A673 (cell line): ENCODE data around the gene OLAH. TPM values are rescaled to one million over a fixed set of nuclear protein-coding genes. Genes with fewer than 3 reads are reported as not detected.
A peak's percentile ranks its signal among the peaks of the same experiment; 100 is the strongest.

ENCODE experiments used
- BruUV-seq: library from RNA; stranded (reverse); fragments of 400-500 nt; replicated peaks from 2 replicates; lab custom pipeline; 2021; lab: Mats Ljungman, UMichigan
- CTCF ChIA-PET: fragments of 300-600 bp; sonication (Branson Sonifier 250); formaldehyde crosslinking; loops from one replicate; lab custom pipeline; 2022; ENCODE audit warnings: antibody characterized with exemption; lab: Charles Lee
- POLR2A ChIA-PET: fragments of 300-600 bp; sonication (Branson Sonifier 250); formaldehyde crosslinking; loops from one replicate; lab custom pipeline; 2022; ENCODE audit warnings: antibody characterized with exemption; ENCODE audit not compliant: low non-redundant PET; lab: Charles Lee
- DNase-seq: peaks from one replicate; pipeline ENCODE4 v3.0.0-alpha.2; 2015; ENCODE audit warnings: low spot score
- H3K27ac ChIP-seq: fragments of 200-600 bp; sonication (generic); 2 replicates; pipeline ENCODE4 v1.5.1; 2016; ENCODE audit warnings: mixed run types, low read depth, mild to moderate bottlenecking, mixed read lengths, antibody characterized with exemption, low read length; ENCODE audit not compliant: poor library complexity, severe bottlenecking
- H3K27me3 ChIP-seq: fragments of 200-600 bp; sonication (generic); replicated peaks from 2 replicates; pipeline ENCODE4 v1.6.1; 2017; ENCODE audit warnings: mixed run types, low read depth, mild to moderate bottlenecking, mixed read lengths, antibody characterized with exemption, low read length; ENCODE audit not compliant: insufficient read depth, poor library complexity
- H3K36me3 ChIP-seq: fragments of 200-600 bp; sonication (generic); 2 replicates; pipeline ENCODE4 v1.6.1; 2016; ENCODE audit warnings: mixed run types, mild to moderate bottlenecking, mixed read lengths, antibody characterized with exemption, low read length; ENCODE audit not compliant: insufficient read depth, poor library complexity, severe bottlenecking
- H3K4me1 ChIP-seq: fragments of 200-600 bp; sonication (generic); 2 replicates; pipeline ENCODE4 v1.6.1; 2017; ENCODE audit warnings: mixed run types, mild to moderate bottlenecking, mixed read lengths, antibody characterized with exemption, low read length; ENCODE audit not compliant: insufficient read depth, poor library complexity, severe bottlenecking
- H3K4me3 ChIP-seq: fragments of 200-600 bp; sonication (generic); 2 replicates; pipeline ENCODE4 v1.5.1; 2016; ENCODE audit warnings: low read depth, mixed run types, mild to moderate bottlenecking, mixed read lengths, low read length; ENCODE audit not compliant: poor library complexity, severe bottlenecking
- H3K9me3 ChIP-seq: fragments of 200-600 bp; sonication (generic); 2 replicates; pipeline ENCODE4 v1.6.1; 2016; ENCODE audit warnings: mixed run types, low read depth, mild to moderate bottlenecking, mixed read lengths, antibody characterized with exemption, low read length; ENCODE audit not compliant: poor library complexity, severe bottlenecking
- CTCF ChIP-seq: fragments of 300-800, 200-600 bp; sonication (generic); conservative IDR thresholded peaks from 2 replicates; pipeline ENCODE4 v1.5.1; 2017; ENCODE audit warnings: low read depth, mild to moderate bottlenecking, antibody characterized with exemption, low read length, moderate library complexity, mixed read lengths
- EZH2 ChIP-seq: fragments of 200-600 bp; sonication (generic); IDR thresholded peaks from 2 replicates; pipeline ENCODE4 v1.6.1; 2017; ENCODE audit warnings: borderline replicate concordance, low read depth, mild to moderate bottlenecking, mixed read lengths, antibody characterized with exemption, low read length; ENCODE audit not compliant: poor library complexity, severe bottlenecking
- intact Hi-C: fragments of 100-400 bp; cut with micrococcal nuclease; formaldehyde crosslinking; loops from one replicate; pipeline ENCODE4 v1.10.0; 2022; ENCODE audit not compliant: unreplicated experiment
- total RNA-seq: library from RNA; stranded (reverse); gene quantifications from 2 replicates; pipeline ENCODE4 v1.2.3, GENCODE V29; 2021

Gene OLAH
- total RNA-seq, 1 experiment from 2014 or later = 1.6 TPM

- no peaks in the 10 kb centered on the region for H3K9me3 ChIP-seq
- TSS peak; percentile 58 for BruUV-seq
- peaks cover 4% of the 10 kb centered on the region for H3K4me1 ChIP-seq
- DNase-seq = no peak
- TF ChIP-seq CTCF (no peak), EZH2 (no peak)
- intact Hi-C loops = no loop called here
- H3K36me3 ChIP-seq = no peaks in the 10 kb centered on the region
- POLR2A ChIA-PET = no interaction called here
- peak overlapping the region; percentile 87 for H3K27ac ChIP-seq
- no peaks in the 10 kb centered on the region for H3K27me3 ChIP-seq
- CTCF ChIA-PET = no interaction called here
- peak overlapping the region; percentile 86 for H3K4me3 ChIP-seq
These were observed 52.9 kb downstream of the OLAH start for GRCh38 chr10:15096661-15097010.

GRCh38 chr10:15097011-15097812 lies 53.5 kb downstream of the OLAH start, which contains the start of gene RPP38:
RPP38 (plus strand) TSS chr10:15097355; CDS start chr10:15103315, 5,960 bp downstream.
- ChIA-PET POLR2A (no interaction called here), CTCF (no interaction called here)
- peaks cover 4% of the 10 kb centered on the region for H3K4me1 ChIP-seq
- no TSS peak for BruUV-seq
- intact Hi-C loops = no loop called here
- peak within 1 kb of the TSS; percentile 86 for H3K4me3 ChIP-seq
- DNase-seq = peak; percentile 95
- peak within 1 kb of the TSS; percentile 87 for H3K27ac ChIP-seq
- H3K36me3 ChIP-seq = peaks cover 4% of the 10 kb centered on the region
- TF ChIP-seq EZH2 (no peak), CTCF (no peak)
- H3K9me3 ChIP-seq = no peaks in the 10 kb centered on the region
- H3K27me3 ChIP-seq = no peaks in the 10 kb centered on the region

- CTCF ChIA-PET = no interaction called here
- intact Hi-C loops = no loop called here
- Histone ChIP-seq H3K27me3 (no peaks in the 10 kb centered on the region), H3K9me3 (no peaks in the 10 kb centered on the region), H3K4me3 (no peak overlapping the region), H3K27ac (no peak overlapping the region), H3K4me1 (peaks cover 4% of the 10 kb centered on the region), H3K36me3 (peaks cover 28% of the 10 kb centered on the region)
- BruUV-seq = no TSS peak
- POLR2A ChIA-PET = interaction anchor here (0.6 kb wide), 1 partner anchor 195 kb away, joined by 5 read pairs; no protein-coding TSS in a partner anchor
- no peak for DNase-seq
- TF ChIP-seq EZH2 (no peak), CTCF (no peak)
These were observed 56.1 kb downstream of the OLAH start for GRCh38 chr10:15099886-15100285.
